OCI-LY1 (cell line): ENCODE data around the gene ULK4.

ENCODE experiments used
- H2AFZ ChIP-seq: fragments of 200-600 bp; sonication (generic), shearing (Covaris generic); 2 replicates; pipeline ENCODE4 v1.6.0; 2014; ENCODE audit warnings: antibody characterized with exemption, mild to moderate bottlenecking, low read length
- H3F3A ChIP-seq: fragments of 200-600 bp; sonication (generic), shearing (Covaris generic); 2 replicates; pipeline ENCODE4 v1.6.0; 2014; ENCODE audit warnings: mild to moderate bottlenecking, antibody characterized with exemption, low read length, moderate library complexity; ENCODE audit not compliant: insufficient read depth
- H3K27ac ChIP-seq: fragments of 200-600 bp; sonication (generic); 2 replicates; pipeline ENCODE4 v1.5.1; 2014; ENCODE audit warnings: low read length, mixed run types, mild to moderate bottlenecking, low read depth; ENCODE audit not compliant: poor library complexity, severe bottlenecking
- H3K27me3 ChIP-seq: fragments of 200-600 bp; sonication (generic); 2 replicates; pipeline ENCODE4 v1.6.0; 2014; ENCODE audit warnings: antibody characterized with exemption, mild to moderate bottlenecking, low read length, moderate library complexity; ENCODE audit not compliant: insufficient read depth
- H3K36me3 ChIP-seq: fragments of 200-600 bp; sonication (generic); 2 replicates; pipeline ENCODE4 v1.6.1; 2014; ENCODE audit warnings: mild to moderate bottlenecking, antibody characterized with exemption, low read length, moderate library complexity, mixed read lengths; ENCODE audit not compliant: insufficient read depth
- H3K4me1 ChIP-seq: fragments of 200-600 bp; sonication (generic); 2 replicates; pipeline ENCODE4 v1.5.1; 2014; ENCODE audit warnings: mild to moderate bottlenecking, low read length, moderate library complexity; ENCODE audit not compliant: insufficient read depth, severe bottlenecking
- H3K4me2 ChIP-seq: fragments of 200-600 bp; sonication (generic), shearing (Covaris generic); 2 replicates; pipeline ENCODE4 v1.6.1; 2014; ENCODE audit warnings: low read length
- H3K4me3 ChIP-seq: fragments of 200-600 bp; sonication (generic); 2 replicates; pipeline ENCODE4 v1.5.1; 2014; ENCODE audit warnings: low read length, low read depth, mild to moderate bottlenecking, mixed read lengths; ENCODE audit not compliant: poor library complexity, severe bottlenecking
- H3K79me2 ChIP-seq: fragments of 200-600 bp; shearing (Covaris generic); 2 replicates; pipeline ENCODE4 v1.6.1; 2016; ENCODE audit warnings: mixed run types, low read length, mixed read lengths; ENCODE audit not compliant: insufficient read depth
- H3K9ac ChIP-seq: fragments of 200-600 bp; sonication (generic), shearing (Covaris generic); 2 replicates; pipeline ENCODE4 v1.6.1; 2014; ENCODE audit warnings: mild to moderate bottlenecking, low read length, mixed read lengths
- H3K9me2 ChIP-seq: fragments of 200-600 bp; sonication (generic), shearing (Covaris generic); 2 replicates; pipeline ENCODE4 v1.6.1; 2014; ENCODE audit warnings: low read depth, mild to moderate bottlenecking, low read length, mixed read lengths
- H3K9me3 ChIP-seq: fragments of 200-600 bp; shearing (Covaris generic); 2 replicates; pipeline ENCODE4 v1.6.1; 2014; ENCODE audit warnings: low read length, mixed read lengths
- H4K20me1 ChIP-seq: fragments of 200-600 bp; sonication (generic), shearing (Covaris generic); 2 replicates; pipeline ENCODE4 v1.6.0; 2016; ENCODE audit warnings: mild to moderate bottlenecking, low read length; ENCODE audit not compliant: insufficient read depth
- CTCF ChIP-seq: fragments of 200-600 bp; sonication (generic), shearing (Covaris generic); IDR thresholded peaks from 2 replicates; pipeline ENCODE4 v1.5.1; 2017; ENCODE audit warnings: mild to moderate bottlenecking, antibody characterized with exemption, low read length, moderate library complexity, mixed read lengths
- EZH2 ChIP-seq: fragments of 200-600 bp; sonication (generic), shearing (Covaris generic); IDR thresholded peaks from 2 replicates; pipeline ENCODE4 v1.8.0; 2017; ENCODE audit warnings: borderline replicate concordance, mixed run types, mild to moderate bottlenecking, antibody characterized with exemption, low read length, moderate library complexity, mixed read lengths

ULK4 gene

GRCh38 chr3:41956574-41956973, 5.3 kb downstream of the ULK4 start:
- Histone ChIP-seq H3K36me3 (peaks cover 7% of the 10 kb centered on the region), H3K27me3 (no peaks in the 10 kb centered on the region), H3K9me2 (no peaks in the 10 kb centered on the region), H3K4me1 (peaks cover 7% of the 10 kb centered on the region), H3K9ac (no peak overlapping the region), H2AFZ (no peak overlapping the region), H3F3A (no peaks in the 10 kb centered on the region), H3K4me3 (no peak overlapping the region), H3K9me3 (no peaks in the 10 kb centered on the region), H3K27ac (no peak overlapping the region), H3K79me2 (no peaks in the 10 kb centered on the region), H3K4me2 (no peak overlapping the region), H4K20me1 (no peaks in the 10 kb centered on the region)
- no peak for TF ChIP-seq CTCF

GRCh38 chr3:41955192-41955591, 6.7 kb downstream of the ULK4 start:
- H3K9ac ChIP-seq = no peak overlapping the region
- no peaks in the 10 kb centered on the region for H3K4me1 ChIP-seq
- no peaks in the 10 kb centered on the region for H3K9me2 ChIP-seq
- H3K79me2 ChIP-seq = no peaks in the 10 kb centered on the region
- H3F3A ChIP-seq = no peaks in the 10 kb centered on the region
- H3K4me2 ChIP-seq = no peak overlapping the region
- no peaks in the 10 kb centered on the region for H3K9me3 ChIP-seq
- no peak for TF ChIP-seq CTCF
- no peak for TF ChIP-seq EZH2
- H3K27me3 ChIP-seq = no peaks in the 10 kb centered on the region
- H3K36me3 ChIP-seq = peaks cover 12% of the 10 kb centered on the region
- H2AFZ ChIP-seq = no peak overlapping the region
- H3K4me3 ChIP-seq = no peak overlapping the region
- no peak overlapping the region for H3K27ac ChIP-seq
- H4K20me1 ChIP-seq = no peaks in the 10 kb centered on the region

GRCh38 chr3:41943311-41943843, 18.5 kb downstream of the ULK4 start:
- Histone ChIP-seq H3K36me3 (no peaks in the 10 kb centered on the region), H3K4me1 (no peaks in the 10 kb centered on the region), H3K9ac (no peak overlapping the region), H3K9me3 (no peaks in the 10 kb centered on the region; the same call in 1 of the 2 replicates), H3K27ac (no peak overlapping the region), H3K27me3 (no peaks in the 10 kb centered on the region), H3K4me3 (no peak overlapping the region), H3F3A (no peaks in the 10 kb centered on the region), H4K20me1 (no peaks in the 10 kb centered on the region), H2AFZ (no peak overlapping the region), H3K79me2 (no peaks in the 10 kb centered on the region), H3K9me2 (no peaks in the 10 kb centered on the region), H3K4me2 (no peak overlapping the region)
- no peak for TF ChIP-seq EZH2
- no peak for TF ChIP-seq CTCF
